ENCODE results near the gene WIPF1. TPM values are rescaled to one million over a fixed set of nuclear protein-coding genes. Genes with fewer than 3 reads are reported as not detected.

Gene WIPF1
- total RNA-seq, 1 donor from 2014 or later, result 19.3 TPM

DNA sequence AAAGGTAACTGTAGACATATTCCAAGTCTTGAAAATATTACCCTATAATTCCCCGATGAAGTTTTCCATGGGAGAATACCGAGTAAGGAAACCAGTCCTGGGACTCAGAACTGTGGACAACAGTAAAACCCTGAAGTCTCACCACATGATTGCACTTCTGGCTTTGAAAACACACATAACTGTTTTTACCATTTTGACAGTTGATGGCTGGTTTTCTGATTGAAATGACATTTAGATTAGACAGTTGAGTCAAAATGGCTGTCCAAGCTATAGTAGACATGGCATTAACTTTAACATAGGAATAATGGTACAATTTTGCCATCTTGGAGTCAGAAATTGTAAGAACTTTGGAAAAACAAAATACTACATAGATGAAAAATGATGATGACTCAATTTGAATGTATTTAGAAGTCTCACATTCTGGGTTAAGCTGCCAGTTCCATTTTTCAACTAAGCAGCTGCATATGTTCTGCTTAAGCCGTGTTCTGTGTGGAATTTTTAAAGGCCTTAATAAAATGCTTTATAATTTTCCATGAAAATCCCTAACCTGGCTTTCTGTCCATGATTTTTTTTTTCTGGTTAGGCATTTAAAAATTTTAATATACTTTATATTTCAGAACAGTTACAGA, 38.3 kb upstream of the WIPF1 start:
- no peaks in the 10 kb centered on the region for H3K79me2 ChIP-seq (ENCODE audit: insufficient read depth, low read length)
- Mint-ChIP-seq H3K36me3 (ENCODE audit: low read depth, unreplicated experiment) (peaks cover 6% of the 10 kb centered on the region), H3K27me3 (ENCODE audit: low read depth, unreplicated experiment) (no peaks in the 10 kb centered on the region), H3K4me1 (ENCODE audit: low read depth, unreplicated experiment) (peaks cover 29% of the 10 kb centered on the region), H3K4me3 (ENCODE audit: unreplicated experiment) (no peak overlapping the region), H3K9me3 (ENCODE audit: unreplicated experiment) (no peaks in the 10 kb centered on the region), H3K27ac (ENCODE audit: unreplicated experiment) (no peak overlapping the region)
- H3K27ac ChIP-seq (ENCODE audit: low read depth, low read length), result no peak overlapping the region
- FAIRE-seq (no peak), DNase-seq (ENCODE audit: low read depth) (peak; percentile 81)
- peaks cover 8% of the 10 kb centered on the region for H3K4me1 ChIP-seq (ENCODE audit: insufficient read depth, low read length)
- H3K4me3 ChIP-seq (ENCODE audit: insufficient read depth, low read depth, low read length), result no peak overlapping the region
- no peaks in the 10 kb centered on the region for H3K9me3 ChIP-seq (ENCODE audit: insufficient read depth, low read depth, low read length)
- TF ChIP-seq EZH2 (IDR thresholded peaks at IDR 0.05; ENCODE audit: insufficient read depth, low read length), result no peak
- TF ChIP-seq, protein P1, sequence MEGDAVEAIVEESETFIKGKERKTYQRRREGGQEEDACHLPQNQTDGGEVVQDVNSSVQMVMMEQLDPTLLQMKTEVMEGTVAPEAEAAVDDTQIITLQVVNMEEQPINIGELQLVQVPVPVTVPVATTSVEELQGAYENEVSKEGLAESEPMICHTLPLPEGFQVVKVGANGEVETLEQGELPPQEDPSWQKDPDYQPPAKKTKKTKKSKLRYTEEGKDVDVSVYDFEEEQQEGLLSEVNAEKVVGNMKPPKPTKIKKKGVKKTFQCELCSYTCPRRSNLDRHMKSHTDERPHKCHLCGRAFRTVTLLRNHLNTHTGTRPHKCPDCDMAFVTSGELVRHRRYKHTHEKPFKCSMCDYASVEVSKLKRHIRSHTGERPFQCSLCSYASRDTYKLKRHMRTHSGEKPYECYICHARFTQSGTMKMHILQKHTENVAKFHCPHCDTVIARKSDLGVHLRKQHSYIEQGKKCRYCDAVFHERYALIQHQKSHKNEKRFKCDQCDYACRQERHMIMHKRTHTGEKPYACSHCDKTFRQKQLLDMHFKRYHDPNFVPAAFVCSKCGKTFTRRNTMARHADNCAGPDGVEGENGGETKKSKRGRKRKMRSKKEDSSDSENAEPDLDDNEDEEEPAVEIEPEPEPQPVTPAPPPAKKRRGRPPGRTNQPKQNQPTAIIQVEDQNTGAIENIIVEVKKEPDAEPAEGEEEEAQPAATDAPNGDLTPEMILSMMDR (IDR thresholded peaks at IDR 0.05; ENCODE audit: insufficient read depth, low read depth, low read length), result no peak
- no peaks in the 10 kb centered on the region for H4K20me1 ChIP-seq (ENCODE audit: insufficient read depth, low read length)
- peak overlapping the region; percentile 24 for H3K4me2 ChIP-seq (ENCODE audit: low read length)
- H3K27me3 ChIP-seq (ENCODE audit: insufficient read depth, low read length), result no peaks in the 10 kb centered on the region
- no peak overlapping the region for H2AFZ ChIP-seq (ENCODE audit: low read depth, low read length)
- no peak overlapping the region for H3K9ac ChIP-seq (ENCODE audit: low read length)
- H3K36me3 ChIP-seq (ENCODE audit: insufficient read depth, low read length), result no peaks in the 10 kb centered on the region

DNA sequence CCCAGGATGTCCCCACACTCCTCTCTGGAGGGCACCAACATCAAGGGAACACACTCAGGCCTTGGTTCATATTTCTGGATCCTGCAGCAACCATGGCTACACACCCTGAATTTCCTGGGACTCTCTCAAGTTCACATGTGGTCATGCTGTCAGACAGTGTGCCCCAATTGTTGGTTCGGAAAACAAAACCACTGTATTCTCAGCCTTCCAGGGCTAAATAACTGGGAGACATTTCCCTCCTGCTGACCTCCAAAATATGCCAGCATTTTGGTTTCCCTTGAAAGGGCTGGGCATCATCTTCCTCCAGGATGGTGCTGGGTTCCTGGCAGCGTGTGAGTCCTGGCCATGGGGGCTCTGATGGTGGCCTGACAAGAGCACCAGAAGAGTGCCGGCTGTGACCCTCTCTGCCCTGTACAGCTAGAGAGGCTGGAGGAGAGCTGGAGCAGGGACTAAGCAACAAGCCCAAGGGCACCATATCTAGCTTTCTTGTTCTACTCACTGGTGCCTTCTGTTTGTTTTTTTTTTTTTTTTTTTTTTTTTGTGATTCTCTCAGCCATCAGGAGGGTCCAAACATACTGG, 37.5 kb upstream of the WIPF1 start:
- Histone ChIP-seq H4K20me1 (ENCODE audit: insufficient read depth, low read length) (no peaks in the 10 kb centered on the region), H2AFZ (ENCODE audit: low read depth, low read length) (no peak overlapping the region), H3K27me3 (ENCODE audit: insufficient read depth, low read length) (no peaks in the 10 kb centered on the region), H3K9me3 (ENCODE audit: insufficient read depth, low read depth, low read length) (no peaks in the 10 kb centered on the region), H3K79me2 (ENCODE audit: insufficient read depth, low read length) (no peaks in the 10 kb centered on the region), H3K36me3 (ENCODE audit: insufficient read depth, low read length) (no peaks in the 10 kb centered on the region), H3K4me3 (ENCODE audit: insufficient read depth, low read depth, low read length) (no peak overlapping the region), H3K27ac (ENCODE audit: low read depth, low read length) (no peak overlapping the region), H3K4me1 (ENCODE audit: insufficient read depth, low read length) (peaks cover 14% of the 10 kb centered on the region), H3K9ac (ENCODE audit: low read length) (no peak overlapping the region), H3K4me2 (ENCODE audit: low read length) (no peak overlapping the region)
- Mint-ChIP-seq H3K27me3 (ENCODE audit: low read depth, unreplicated experiment) (no peaks in the 10 kb centered on the region), H3K4me3 (ENCODE audit: unreplicated experiment) (no peak overlapping the region), H3K4me1 (ENCODE audit: low read depth, unreplicated experiment) (peaks cover 37% of the 10 kb centered on the region), H3K36me3 (ENCODE audit: low read depth, unreplicated experiment) (peaks cover 4% of the 10 kb centered on the region), H3K9me3 (ENCODE audit: unreplicated experiment) (no peaks in the 10 kb centered on the region), H3K27ac (ENCODE audit: unreplicated experiment) (no peak overlapping the region)
- TF ChIP-seq, protein P1 (IDR thresholded peaks at IDR 0.05; ENCODE audit: insufficient read depth, low read depth, low read length), result no peak
- no peak for TF ChIP-seq EZH2 (IDR thresholded peaks at IDR 0.05; ENCODE audit: insufficient read depth, low read length)
- no peak for FAIRE-seq
- DNase-seq (ENCODE audit: low read depth), result no peak

Data from astrocyte (in vitro differentiated cells and primary cell).